Breast epithelium (tissue), 4 donors: ENCODE results near the gene SMARCD3. TPM values are rescaled to one million over a fixed set of nuclear protein-coding genes. Genes with fewer than 3 reads are reported as not detected.

ENCODE experiments used
- DNase-seq, 2 donors: peaks; one replicate each; pipeline ENCODE4 v3.0.0-alpha.2; 2019; ENCODE audit warnings: low spot score in 2 of 2
- H3K27ac ChIP-seq, 2 donors: fragments of 200-600 bp; sonication (generic) in 1 of 2; one replicate each; pipeline ENCODE4 v1.5.1; 2016 to 2019; ENCODE audit warnings: mild to moderate bottlenecking in 1 of 2
- H3K27me3 ChIP-seq, 2 donors: fragments of 200-600 bp; sonication (generic) in 1 of 2; one replicate each; pipeline versions ENCODE4 v1.5.1 to v1.6.0; 2017 to 2019; ENCODE audit warnings: control low read depth in 1 of 2, mild to moderate bottlenecking in 1 of 2
- H3K36me3 ChIP-seq: fragments of 200-600 bp; one replicate; pipeline ENCODE4 v1.5.1; 2019
- H3K4me1 ChIP-seq, 2 donors: fragments of 200-600 bp; sonication (generic); one replicate each; pipeline ENCODE4 v1.5.1; 2016 to 2019; ENCODE audit warnings: control low read depth in 1 of 2
- H3K4me3 ChIP-seq, 3 donors: fragments of 200-600 bp; sonication (generic); 1 replicate in 2 of 3; 2 replicates in 1 of 3; pipeline ENCODE4 v1.5.1; 2016 to 2019; ENCODE audit warnings: mild to moderate bottlenecking in 3 of 3, moderate library complexity in 2 of 3
- H3K9me3 ChIP-seq, 2 donors: fragments of 200-600 bp; sonication (generic) in 1 of 2; one replicate each; pipeline ENCODE4 v1.5.1; 2016 to 2019; ENCODE audit warnings: control low read depth in 1 of 2
- CTCF ChIP-seq, 3 donors: fragments of 450-650 bp; IDR thresholded peaks; one replicate each; pipeline ENCODE4 v1.5.1; 2016 to 2017; ENCODE audit warnings: antibody characterized with exemption in 3 of 3, mild to moderate bottlenecking in 3 of 3, moderate library complexity in 3 of 3
- POLR2A ChIP-seq: fragments of 450-650 bp; IDR thresholded peaks from one replicate; pipeline ENCODE4 v1.6.1; 2016; ENCODE audit warnings: antibody characterized with exemption, mild to moderate bottlenecking, moderate library complexity
- POLR2AphosphoS5 ChIP-seq, 3 donors: sonication (generic); formaldehyde crosslinking; IDR thresholded peaks; one replicate each; pipeline ENCODE4 v1.6.1; 2017; ENCODE audit warnings: antibody characterized with exemption in 3 of 3
- intact Hi-C: fragments of 100-400 bp; cut with DNase I; formaldehyde crosslinking; loops from one replicate; pipeline ENCODE4 v1.15.1; 2023; ENCODE audit warnings: low total_unique reads
- total RNA-seq, 3 donors: library from RNA; depleted of rRNA; stranded (reverse); fragments of >200 nt; gene quantifications; one replicate each; pipeline ENCODE4 v1.1.0, GENCODE V29; 2016

SMARCD3 gene
- total RNA-seq, 3 donors from 2014 or later, result 21.3 to 69.5 (median 43.5) TPM

GRCh38 chr7:151204383-151205032 lies 44.0 kb downstream of the SMARCD3 start:
- Histone ChIP-seq H3K4me3 (no peak overlapping the region), H3K27ac (no peak overlapping the region), H3K9me3 (no peaks in the 10 kb centered on the region), H3K27me3 (peaks cover 0 to 7% of the 10 kb centered on the region in 2 donors), H3K36me3 (no peaks in the 10 kb centered on the region), H3K4me1 (no peaks in the 10 kb centered on the region)
- no peak for DNase-seq
- TF ChIP-seq CTCF (IDR thresholded peaks at IDR 0.05) (no peak), POLR2A (no peak)
- intact Hi-C loops, result no loop called here

GRCh38 chr7:151202836-151203235 lies 45.7 kb downstream of the SMARCD3 start:
- Histone ChIP-seq H3K27me3 (peaks cover 0 to 7% of the 10 kb centered on the region in 2 donors), H3K4me1 (no peaks in the 10 kb centered on the region), H3K4me3 (no peak overlapping the region), H3K27ac (no peak overlapping the region), H3K36me3 (no peaks in the 10 kb centered on the region), H3K9me3 (no peaks in the 10 kb centered on the region)
- TF ChIP-seq POLR2AphosphoS5 (IDR thresholded peaks at IDR 0.05) (no peak), POLR2A (no peak), CTCF (IDR thresholded peaks at IDR 0.05) (no peak)
- no peak for DNase-seq
- intact Hi-C loops, result no loop called here

GRCh38 chr7:151201751-151202150 lies 46.7 kb downstream of the SMARCD3 start:
- intact Hi-C loops, result no loop called here

GRCh38 chr7:151201344-151201743 lies 47.1 kb downstream of the SMARCD3 start:
- Histone ChIP-seq H3K36me3 (no peaks in the 10 kb centered on the region), H3K27me3 (peaks cover 0 to 7% of the 10 kb centered on the region in 2 donors), H3K27ac (no peak overlapping the region), H3K4me3 (no peak overlapping the region), H3K4me1 (no peaks in the 10 kb centered on the region), H3K9me3 (no peaks in the 10 kb centered on the region)
- intact Hi-C loops, result no loop called here
- TF ChIP-seq POLR2A (no peak), CTCF (IDR thresholded peaks at IDR 0.05) (no peak), POLR2AphosphoS5 (IDR thresholded peaks at IDR 0.05) (no peak)
- no peak for DNase-seq

More at GRCh38 chr7:151201751-151202150, 46.7 kb downstream of the SMARCD3 start:
- Histone ChIP-seq H3K4me3 (no peak overlapping the region), H3K27ac (no peak overlapping the region), H3K36me3 (no peaks in the 10 kb centered on the region), H3K4me1 (no peaks in the 10 kb centered on the region), H3K27me3 (peaks cover 0 to 7% of the 10 kb centered on the region in 2 donors), H3K9me3 (no peaks in the 10 kb centered on the region)
- TF ChIP-seq POLR2A, result no peak
- no peak for TF ChIP-seq POLR2AphosphoS5 (IDR thresholded peaks at IDR 0.05)
- no peak for TF ChIP-seq CTCF (IDR thresholded peaks at IDR 0.05)
- no peak for DNase-seq

GRCh38 chr7:151198945-151199848 lies 49.3 kb downstream of the SMARCD3 start:
- H3K4me3 ChIP-seq, result peak overlapping the region in 1 of 3 donors; percentile 25
- H3K27ac ChIP-seq, result no peak overlapping the region
- no peak for DNase-seq
- peaks cover 0 to under 1% of the 10 kb centered on the region in 2 donors for H3K27me3 ChIP-seq
- no peaks in the 10 kb centered on the region for H3K4me1 ChIP-seq
- intact Hi-C loops, result no loop called here
- no peaks in the 10 kb centered on the region for H3K9me3 ChIP-seq
- H3K36me3 ChIP-seq, result no peaks in the 10 kb centered on the region
- no peak for TF ChIP-seq POLR2A
- no peak for TF ChIP-seq POLR2AphosphoS5 (IDR thresholded peaks at IDR 0.05)
- no peak for TF ChIP-seq CTCF (IDR thresholded peaks at IDR 0.05)
